MG63 (cell line): ENCODE data around the gene SNAP91. TPM values are rescaled to one million over a fixed set of nuclear protein-coding genes. Genes with fewer than 3 reads are reported as not detected.
"Not testable (repeated sequence)": the region's sequence is repeated elsewhere in the genome, so short reads cannot be mapped to it uniquely, and the experiment has no call there.

Experiments used
- DNase-seq: peaks from one replicate; pipeline ENCODE4 v3.0.0-alpha.2; 2020
- H3K27me3 ChIP-seq: fragments of 250-450 bp; sonication (Bioruptor Pico); 2 replicates; pipeline ENCODE4 v1.5.1; 2020; ENCODE audit warnings: mild to moderate bottlenecking, moderate library complexity
- H3K36me3 ChIP-seq: fragments of 250-450 bp; sonication (Bioruptor Pico); 2 replicates; pipeline ENCODE4 v1.5.1; 2020; ENCODE audit warnings: mild to moderate bottlenecking, moderate library complexity
- H3K4me3 ChIP-seq: fragments of 250-450 bp; sonication (Bioruptor Pico); 2 replicates; pipeline ENCODE4 v1.5.1; 2020; ENCODE audit warnings: mild to moderate bottlenecking, moderate library complexity
- H3K9me3 ChIP-seq: fragments of 250-450 bp; sonication (Bioruptor Pico); 2 replicates; pipeline ENCODE4 v1.5.1; 2020; ENCODE audit warnings: mild to moderate bottlenecking, moderate library complexity
- total RNA-seq: library from RNA; depleted of rRNA; stranded (reverse); fragments of >200 nt; shearing (Covaris generic); gene quantifications from 2 replicates; pipeline ENCODE4 v1.2.3, GENCODE V29; 2014; ENCODE audit warnings: low replicate concordance

The SNAP91 gene
- total RNA-seq, 1 experiment from 2014 or later: not detected

DNA sequence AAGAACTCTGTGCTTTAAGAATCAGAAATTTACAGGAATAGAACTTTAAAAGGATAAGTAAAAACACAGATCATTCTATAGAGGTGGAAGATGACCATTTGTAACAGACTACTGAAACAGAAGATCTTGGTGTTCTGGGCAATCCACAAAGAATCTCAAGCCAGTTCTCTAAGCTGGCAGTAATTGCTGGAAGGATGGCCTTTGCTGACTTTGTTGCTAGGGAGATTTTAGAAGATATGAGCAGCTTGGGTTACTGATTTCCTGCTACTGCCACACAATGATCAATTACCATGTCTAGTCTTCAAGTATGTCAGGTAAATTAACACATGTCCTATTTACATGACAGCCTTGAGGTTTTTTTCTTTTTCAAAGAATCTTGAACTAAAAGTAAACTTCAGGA, 31.1 kb downstream of the SNAP91 start:
- H3K27me3 ChIP-seq: peaks cover 10% of the 10 kb centered on the region

DNA sequence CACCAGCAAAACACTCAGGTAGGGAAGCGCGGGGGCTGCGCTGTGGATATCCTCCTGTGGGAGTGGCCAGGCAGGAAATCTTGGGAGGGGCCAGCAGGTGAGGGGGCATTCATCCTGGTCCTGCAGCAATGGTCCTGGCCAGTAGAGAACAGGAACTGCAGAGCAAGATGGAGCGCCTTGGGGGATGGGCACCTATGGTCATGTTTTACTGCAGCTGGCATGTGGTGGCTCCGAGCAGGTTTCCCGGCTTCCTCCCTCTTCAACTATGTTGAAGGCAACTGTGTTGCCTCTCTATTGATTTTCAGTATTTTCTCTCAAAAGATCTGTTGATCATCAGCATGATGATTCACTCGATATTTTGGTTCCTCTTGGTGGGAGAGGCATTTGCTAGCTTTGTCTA, 70.9 kb downstream of the SNAP91 start:
- Histone ChIP-seq H3K9me3 (no peaks in the 10 kb centered on the region), H3K27me3 (0 out of 2 replicates have a peak, but pooled peaks cover 2% of the 10 kb centered on the region), H3K36me3 (no peaks in the 10 kb centered on the region), H3K4me3 (no peak overlapping the region)
- no peak for DNase-seq

More for the DNA sequence above, 31.1 kb downstream of the SNAP91 start:
- Histone ChIP-seq H3K4me3 (no peak overlapping the region), H3K9me3 (no peaks in the 10 kb centered on the region), H3K36me3 (no peaks in the 10 kb centered on the region)
- DNase-seq: no peak

DNA sequence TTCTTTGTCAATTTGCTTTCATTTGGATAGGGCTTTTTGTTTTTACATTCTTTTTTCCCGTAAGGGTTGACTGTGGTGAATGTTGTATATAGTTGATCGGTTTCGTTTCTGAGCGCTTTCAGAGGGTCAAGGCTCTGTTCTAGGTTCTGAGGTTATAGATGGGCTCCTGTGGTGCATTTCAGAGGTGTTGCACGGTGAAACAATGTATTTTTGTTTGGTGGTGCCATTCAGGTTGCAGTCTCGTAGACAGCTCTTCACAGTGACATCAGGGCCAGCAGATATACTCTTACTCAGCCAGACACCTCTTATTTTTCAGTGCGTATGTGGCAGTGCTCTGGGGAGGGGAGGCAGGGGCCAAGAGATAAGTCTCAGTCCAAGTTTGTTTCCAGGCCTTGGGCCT, 72.1 kb downstream of the SNAP91 start:
- H3K4me3 ChIP-seq: no peak overlapping the region
- DNase-seq: no peak
- no peaks in the 10 kb centered on the region for H3K9me3 ChIP-seq
- H3K27me3 ChIP-seq: 0 out of 2 replicates have a peak, but pooled peaks cover 2% of the 10 kb centered on the region
- no peaks in the 10 kb centered on the region for H3K36me3 ChIP-seq

DNA sequence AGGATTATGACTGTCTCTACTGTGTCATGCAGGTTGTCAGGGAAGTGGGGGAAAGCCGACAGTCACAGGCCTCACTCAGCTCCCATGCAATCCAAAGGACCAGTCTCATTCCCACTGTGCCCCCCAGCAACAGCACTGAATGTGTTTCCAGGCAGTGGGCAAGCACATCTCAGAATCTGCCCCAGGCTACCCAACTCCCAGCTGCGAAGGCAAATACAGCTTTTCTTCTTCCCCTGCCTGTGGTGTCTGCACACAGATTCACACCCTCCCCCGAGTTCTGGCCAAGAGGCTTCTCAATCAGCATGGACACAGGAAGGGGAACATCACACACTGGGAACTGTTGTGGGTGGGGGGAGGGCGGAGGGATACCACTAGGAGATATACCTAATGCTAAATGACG, 75.3 kb downstream of the SNAP91 start:
- Histone ChIP-seq H3K4me3 (no peak overlapping the region), H3K9me3 (no peaks in the 10 kb centered on the region; the same call in 1 of the 2 replicates), H3K27me3 (0 out of 2 replicates have a peak, but pooled peaks cover 2% of the 10 kb centered on the region), H3K36me3 (no peaks in the 10 kb centered on the region)
- DNase-seq: no peak

DNA sequence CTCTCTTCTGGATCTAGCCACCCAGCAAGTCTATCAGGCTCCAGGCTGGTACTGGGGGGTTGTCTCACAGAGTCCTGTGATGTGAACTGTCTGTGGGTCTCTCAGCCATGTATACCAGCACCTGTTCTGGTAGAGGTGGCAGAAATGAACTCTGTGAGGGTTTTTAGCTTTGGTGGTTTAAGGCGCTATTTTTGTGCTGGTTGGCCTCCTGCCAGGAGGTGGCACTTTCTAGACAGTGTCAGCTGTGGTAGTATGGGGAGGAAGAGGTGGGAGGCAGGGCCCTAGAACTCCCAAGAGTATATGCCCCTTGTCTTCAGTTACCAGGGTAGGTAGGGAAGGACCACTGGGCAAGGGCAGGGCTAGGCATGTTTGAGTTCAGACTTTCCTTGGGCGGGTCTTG, 75.8 kb downstream of the SNAP91 start:
- 0 out of 2 replicates have a peak, but pooled peaks cover 2% of the 10 kb centered on the region for H3K27me3 ChIP-seq
- DNase-seq: no peak
- no peak overlapping the region for H3K4me3 ChIP-seq
- no peaks in the 10 kb centered on the region for H3K36me3 ChIP-seq
- H3K9me3 ChIP-seq: no peaks in the 10 kb centered on the region; the same call in 1 of the 2 replicates

DNA sequence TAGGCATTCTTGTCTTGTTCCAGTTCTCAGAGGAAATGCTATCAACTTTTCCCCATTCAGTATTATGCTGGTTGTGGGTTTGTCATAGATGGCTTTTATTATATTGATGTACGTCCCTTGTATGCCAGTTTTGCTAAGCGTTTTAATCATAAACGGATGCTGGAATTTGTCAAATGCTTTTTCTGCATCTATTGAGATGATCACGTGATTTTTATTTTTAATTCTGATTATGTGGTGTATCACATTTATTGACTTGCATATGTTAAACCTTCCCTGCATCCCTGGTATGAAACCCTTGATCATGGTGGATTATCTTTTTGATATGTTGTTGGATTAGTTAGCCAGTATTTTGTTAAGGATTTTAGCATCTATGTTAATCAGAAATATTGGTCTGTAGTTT, 79.0 kb downstream of the SNAP91 start:
- not testable (repeated sequence) for H3K36me3 ChIP-seq, DNase-seq, H3K4me3 ChIP-seq

DNA sequence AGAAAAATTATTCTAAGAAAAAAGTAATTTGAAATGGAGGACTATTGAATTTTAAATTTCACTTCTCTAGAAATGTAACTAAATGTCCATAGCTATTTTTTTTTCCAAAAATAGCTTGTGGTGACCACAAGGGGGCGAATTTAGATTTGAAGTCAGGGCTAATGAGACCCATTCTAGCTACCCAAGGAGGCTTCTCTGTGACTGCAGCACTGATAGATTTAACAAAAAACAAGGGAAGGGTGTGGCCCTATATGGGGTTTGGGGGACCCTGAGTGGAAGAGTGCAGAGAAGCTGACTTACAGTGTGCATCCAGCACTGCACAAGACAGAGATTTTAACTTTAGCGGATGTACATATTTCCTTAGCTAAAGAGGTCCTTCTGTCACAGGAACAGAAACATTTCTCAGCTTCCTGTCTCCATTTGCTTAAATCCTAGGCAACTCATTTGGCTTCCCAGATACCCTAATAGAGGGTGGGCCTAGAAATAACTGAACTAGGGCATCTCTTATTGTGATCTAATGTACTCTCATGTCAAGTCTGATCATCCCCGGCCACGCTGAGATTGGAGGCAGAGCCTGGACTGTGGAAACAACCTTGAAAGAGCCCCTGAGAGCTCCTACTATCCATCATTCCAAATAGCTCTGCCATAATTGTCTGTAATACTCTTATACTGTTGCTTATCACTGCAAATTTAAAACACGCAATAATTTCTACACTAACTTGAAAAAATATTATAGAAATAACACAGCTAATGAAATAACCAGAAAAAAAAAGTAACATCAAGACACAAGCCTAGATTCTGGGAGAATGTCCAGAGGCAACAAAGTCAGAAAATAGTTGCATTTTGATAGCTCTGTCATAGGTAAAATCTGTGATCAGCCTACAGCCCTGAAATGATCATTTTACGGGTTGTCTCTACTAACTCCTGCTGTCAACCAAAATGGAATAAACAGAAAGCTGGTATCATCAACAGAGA, 93.6 kb downstream of the SNAP91 start:
- no peak for DNase-seq
- H3K36me3 ChIP-seq: no peaks in the 10 kb centered on the region

More for the DNA sequence above, 79.0 kb downstream of the SNAP91 start:
- H3K9me3 ChIP-seq, H3K27me3 ChIP-seq: not testable (repeated sequence)

DNA sequence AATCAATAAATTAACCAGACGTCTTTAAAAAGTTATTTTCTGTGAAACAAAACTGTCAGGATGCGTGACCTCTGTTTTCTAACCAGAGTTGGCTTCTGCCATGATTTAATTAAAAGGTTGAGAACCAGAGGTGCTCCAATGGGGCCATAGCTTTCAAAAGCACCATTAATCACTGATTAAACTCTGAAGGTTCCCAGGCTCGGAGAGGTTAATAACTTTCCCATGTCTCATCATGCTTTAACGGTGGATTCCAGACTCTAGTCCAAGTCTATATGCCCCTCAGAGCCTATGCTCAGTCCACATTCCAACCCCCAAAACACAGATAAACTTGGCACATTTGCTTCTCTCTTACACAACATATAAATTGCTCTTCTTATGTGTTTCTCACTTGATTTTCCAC, 95.5 kb downstream of the SNAP91 start:
- no peak for DNase-seq
- Histone ChIP-seq H3K4me3 (no peak overlapping the region), H3K9me3 (no peaks in the 10 kb centered on the region), H3K36me3 (no peaks in the 10 kb centered on the region), H3K27me3 (peaks cover 2% of the 10 kb centered on the region)

More for the DNA sequence above, 93.6 kb downstream of the SNAP91 start:
- H3K27me3 ChIP-seq: peaks cover 11% of the 10 kb centered on the region
- no peak overlapping the region for H3K4me3 ChIP-seq
- H3K9me3 ChIP-seq: no peaks in the 10 kb centered on the region

DNA sequence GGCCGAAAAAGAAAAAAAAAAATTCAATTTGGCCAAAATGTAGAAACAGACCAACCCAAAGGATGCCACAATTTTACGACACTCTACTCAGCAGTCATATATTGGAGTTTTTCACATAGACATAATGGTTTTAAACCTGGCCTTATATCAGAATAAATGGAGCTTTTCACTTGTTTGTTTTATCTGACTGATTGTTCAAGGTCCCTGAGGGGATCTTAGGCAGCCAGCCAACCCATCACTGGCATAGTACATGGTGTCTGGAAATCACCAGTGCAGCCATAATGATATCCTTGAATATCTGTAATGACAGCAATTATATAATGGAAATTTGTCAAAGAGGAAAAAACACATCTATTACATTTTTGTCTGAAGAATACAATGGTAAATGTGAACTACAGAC, 99.7 kb downstream of the SNAP91 start:
- Histone ChIP-seq H3K36me3 (no peaks in the 10 kb centered on the region), H3K27me3 (no peaks in the 10 kb centered on the region; the same call in 1 of the 2 replicates), H3K9me3 (no peaks in the 10 kb centered on the region), H3K4me3 (no peak overlapping the region)
- DNase-seq: no peak

DNA sequence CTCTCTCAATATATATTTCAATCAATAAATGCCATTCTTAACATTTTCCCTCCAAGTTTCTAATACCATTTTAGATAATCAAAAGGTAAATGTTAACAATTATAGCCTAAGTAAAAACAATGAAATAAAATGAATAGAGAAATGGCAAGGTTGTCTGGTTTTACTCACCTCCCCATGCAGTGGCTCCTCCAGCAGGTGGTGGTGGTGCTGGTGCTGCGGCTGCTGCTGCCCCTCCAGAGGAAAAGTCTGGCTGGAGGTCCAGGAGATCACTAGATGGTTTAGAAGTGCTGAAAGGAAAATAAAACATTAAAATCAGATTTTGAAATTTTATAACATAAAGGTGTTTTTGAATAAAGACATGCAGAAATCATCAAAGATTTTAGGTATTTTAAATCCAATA, 103.4 kb downstream of the SNAP91 start:
- Histone ChIP-seq H3K36me3 (no peaks in the 10 kb centered on the region), H3K4me3 (no peak overlapping the region), H3K9me3 (no peaks in the 10 kb centered on the region), H3K27me3 (no peaks in the 10 kb centered on the region; the same call in 1 of the 2 replicates)
- no peak for DNase-seq

DNA sequence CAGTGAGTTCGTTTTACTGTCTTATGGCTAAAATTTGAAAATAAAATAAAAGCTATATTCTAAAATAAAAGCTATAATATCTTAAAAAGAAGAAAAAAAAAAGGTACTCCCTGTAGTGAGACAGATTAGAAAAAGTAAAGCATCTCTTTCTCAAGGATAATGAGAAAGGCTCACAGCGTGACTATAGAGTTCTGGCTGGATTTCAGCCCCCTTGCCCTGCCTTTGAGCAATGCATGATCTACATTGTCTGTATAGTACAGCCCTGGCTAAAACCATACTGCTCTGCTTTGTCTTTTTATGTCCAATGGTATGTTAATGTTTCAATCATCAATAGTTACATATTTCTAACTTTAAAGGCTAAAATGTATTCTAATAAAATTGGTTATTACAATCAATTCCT, 105.3 kb downstream of the SNAP91 start:
- no peak overlapping the region for H3K4me3 ChIP-seq
- DNase-seq: no peak
- no peaks in the 10 kb centered on the region for H3K36me3 ChIP-seq
- no peaks in the 10 kb centered on the region for H3K9me3 ChIP-seq
- H3K27me3 ChIP-seq: no peaks in the 10 kb centered on the region; the same call in 1 of the 2 replicates

DNA sequence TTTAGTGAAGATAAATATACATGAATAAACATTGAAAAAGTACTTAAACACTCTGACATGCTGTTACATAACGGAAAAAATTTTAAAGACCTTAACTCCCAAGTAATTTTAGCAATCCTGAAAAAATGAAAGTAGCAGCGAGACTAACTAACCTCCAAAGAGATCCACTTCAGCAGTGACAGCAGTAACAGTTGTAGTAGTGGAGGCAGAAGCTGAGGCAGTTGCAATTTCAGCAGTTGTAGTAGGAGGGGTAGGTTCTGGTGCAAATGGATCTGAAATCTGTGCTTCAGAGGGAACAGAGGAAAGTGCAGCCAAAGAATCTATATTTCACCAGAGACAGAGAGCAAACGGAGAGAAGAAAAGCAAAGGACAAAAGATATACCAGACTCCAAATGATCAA, 107.8 kb downstream of the SNAP91 start:
- no peak for DNase-seq
- H3K4me3 ChIP-seq: no peak overlapping the region
- H3K9me3 ChIP-seq: no peaks in the 10 kb centered on the region
- no peaks in the 10 kb centered on the region for H3K27me3 ChIP-seq
- no peaks in the 10 kb centered on the region for H3K36me3 ChIP-seq

DNA sequence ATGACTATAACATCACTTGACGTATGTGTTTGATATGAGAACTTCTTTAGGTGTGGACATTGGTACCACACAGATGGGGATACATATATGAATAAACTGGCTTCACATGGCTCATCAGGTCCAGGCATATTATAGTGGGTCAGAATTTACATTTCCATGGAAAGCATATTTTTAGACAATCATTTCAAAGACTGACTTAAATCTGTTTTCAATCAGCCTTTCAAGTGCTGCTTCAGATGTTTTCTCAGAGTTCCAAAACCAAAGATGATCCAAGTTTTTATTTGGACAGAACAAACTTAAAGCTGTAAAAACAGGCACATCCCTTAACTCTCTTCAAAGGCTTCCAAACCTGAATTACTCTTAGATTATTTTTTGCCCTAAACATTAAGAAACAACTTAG, 108.4 kb downstream of the SNAP91 start:
- Histone ChIP-seq H3K4me3 (no peak overlapping the region), H3K9me3 (no peaks in the 10 kb centered on the region), H3K27me3 (no peaks in the 10 kb centered on the region), H3K36me3 (no peaks in the 10 kb centered on the region)
- no peak for DNase-seq

DNA sequence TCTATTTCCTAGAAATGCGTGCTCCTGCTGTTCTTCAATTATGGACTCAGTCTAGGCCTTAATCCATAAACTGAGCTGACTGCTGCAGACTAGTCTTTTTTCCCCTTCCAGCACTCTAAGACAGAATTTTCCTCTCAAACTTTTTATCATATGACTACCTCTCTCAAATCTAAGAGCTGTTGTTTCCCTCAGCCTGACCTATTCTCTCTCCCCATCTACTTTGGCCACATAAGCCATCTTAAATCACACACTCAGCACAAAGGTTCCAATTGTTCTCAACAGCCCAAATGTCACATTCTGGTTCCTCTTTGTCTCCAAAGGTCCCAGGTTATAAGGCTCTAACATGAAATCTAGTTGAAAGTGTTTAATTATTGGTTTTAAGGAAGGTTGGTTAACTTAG, 111.4 kb downstream of the SNAP91 start:
- no peaks in the 10 kb centered on the region for H3K27me3 ChIP-seq
- H3K9me3 ChIP-seq: no peaks in the 10 kb centered on the region
- no peak for DNase-seq
- no peak overlapping the region for H3K4me3 ChIP-seq
- no peaks in the 10 kb centered on the region for H3K36me3 ChIP-seq

DNA sequence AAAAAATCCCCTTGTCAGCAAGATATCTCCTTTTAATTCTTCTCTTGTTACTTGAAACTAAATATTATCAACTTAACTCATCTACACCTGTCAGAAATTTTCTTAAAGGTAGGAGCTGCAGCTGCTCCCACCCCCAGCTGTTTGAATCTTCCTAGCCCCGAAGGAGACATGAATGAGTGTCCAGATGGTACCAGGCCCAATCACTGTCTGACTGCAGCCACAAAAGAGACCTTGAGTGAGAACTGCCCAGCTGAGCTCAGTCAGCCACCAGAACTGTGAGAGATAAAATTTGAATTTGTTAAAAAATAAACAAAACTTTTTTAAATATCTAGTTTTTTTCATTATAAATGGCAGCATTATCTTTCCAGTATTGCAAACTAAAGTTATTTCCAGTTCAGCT, 111.8 kb downstream of the SNAP91 start:
- Histone ChIP-seq H3K4me3 (no peak overlapping the region), H3K36me3 (no peaks in the 10 kb centered on the region), H3K9me3 (no peaks in the 10 kb centered on the region), H3K27me3 (no peaks in the 10 kb centered on the region)
- DNase-seq: no peak

DNA sequence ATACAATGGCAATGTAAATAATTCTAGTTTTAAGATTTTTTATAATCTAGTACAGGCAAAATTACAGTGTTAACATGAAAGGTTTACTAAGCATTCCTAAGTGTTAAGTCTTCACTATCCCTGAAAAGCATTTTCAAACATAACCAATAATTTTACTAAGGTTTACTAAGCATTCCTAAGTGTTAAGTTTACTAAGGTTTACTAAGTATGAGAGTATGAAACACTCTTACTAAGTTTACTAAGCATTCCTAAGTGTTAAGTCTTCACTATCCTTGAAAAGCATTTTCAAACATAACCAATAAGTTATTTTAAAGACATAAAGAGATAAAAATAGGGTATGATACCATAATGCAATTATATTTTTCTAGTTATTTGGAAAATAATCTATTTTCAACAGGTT, 114.0 kb downstream of the SNAP91 start:
- DNase-seq: no peak
- no peaks in the 10 kb centered on the region for H3K36me3 ChIP-seq
- no peaks in the 10 kb centered on the region for H3K27me3 ChIP-seq
- no peaks in the 10 kb centered on the region for H3K9me3 ChIP-seq
- no peak overlapping the region for H3K4me3 ChIP-seq

DNA sequence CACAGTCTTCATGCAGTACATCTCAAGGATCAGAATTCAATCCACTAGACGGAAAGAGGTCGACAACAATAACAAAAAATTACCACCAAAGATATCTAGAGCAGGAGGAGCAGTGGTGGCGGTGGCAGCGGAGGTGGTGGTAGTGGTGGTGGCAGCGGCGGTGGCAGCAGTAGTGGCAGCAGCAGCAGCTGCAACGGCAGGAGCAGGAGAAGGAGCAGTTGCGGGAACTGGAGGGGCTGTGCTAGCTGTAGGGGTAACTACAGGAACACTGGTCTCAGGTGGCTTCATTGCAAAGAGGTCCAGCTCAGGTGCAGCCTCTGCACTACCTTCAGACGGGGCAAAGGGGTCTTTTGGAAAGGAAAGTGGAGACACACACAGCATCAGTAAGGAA, 115.5 kb downstream of the SNAP91 start:
- Histone ChIP-seq H3K27me3 (no peaks in the 10 kb centered on the region), H3K4me3 (no peak overlapping the region), H3K36me3 (no peaks in the 10 kb centered on the region), H3K9me3 (no peaks in the 10 kb centered on the region)
- DNase-seq: no peak
